HepG2 (cell line): ENCODE measurements around the gene DDHD1.

Source experiments
- ATF3 ChIP-seq: sonication (generic); formaldehyde crosslinking; IDR thresholded peaks from 2 replicates; pipeline ENCODE4 v1.4.0; 2020; ENCODE audit warnings: missing genetic modification reagents
- BCL3 ChIP-seq: sonication (generic); formaldehyde crosslinking; IDR thresholded peaks from 2 replicates; pipeline ENCODE4 v1.5.1; 2020; ENCODE audit warnings: mild to moderate bottlenecking, missing genetic modification reagents, moderate library complexity
- CTCF ChIP-seq: sonication (generic); formaldehyde crosslinking; IDR thresholded peaks from 2 replicates; pipeline ENCODE4 v1.5.0; 2020; ENCODE audit warnings: mild to moderate bottlenecking, missing genetic modification reagents, moderate library complexity
- EP300 ChIP-seq, 3 experiments: sonication (generic) in 1 of 3; formaldehyde crosslinking in 1 of 3; IDR thresholded peaks; 2 replicates each; pipeline versions ENCODE4 v1.5.1 to v1.6.1; 2011 to 2020; ENCODE audit warnings: low read depth in 2 of 3, low read length in 2 of 3, borderline replicate concordance in 1 of 3, improper control_type of control experiment in 1 of 3, mild to moderate bottlenecking in 1 of 3, missing genetic modification reagents in 1 of 3, moderate library complexity in 1 of 3
- FOXM1 ChIP-seq: sonication (generic); formaldehyde crosslinking; IDR thresholded peaks from 2 replicates; pipeline ENCODE4 v1.5.0; 2020; ENCODE audit warnings: missing genetic modification reagents
- HMGA1 ChIP-seq: sonication (generic); formaldehyde crosslinking; conservative IDR thresholded peaks from 2 replicates; pipeline ENCODE4 v1.4.0; 2020; ENCODE audit warnings: missing genetic modification reagents
- MAFF ChIP-seq: IDR thresholded peaks from 2 replicates; pipeline ENCODE4 v1.6.1; 2011; ENCODE audit warnings: low read depth, low read length, improper control_type of control experiment
- SUZ12 ChIP-seq: fragments of 150-350 bp; IDR thresholded peaks from 2 replicates; pipeline ENCODE4 v1.6.1; 2014; ENCODE audit warnings: low read depth, low read length
- TOE1 ChIP-seq: sonication (generic); formaldehyde crosslinking; IDR thresholded peaks from 2 replicates; pipeline ENCODE4 v1.4.0; 2020; ENCODE audit warnings: mild to moderate bottlenecking, missing genetic modification reagents
- ZNF232 ChIP-seq: sonication (generic); formaldehyde crosslinking; IDR thresholded peaks from 2 replicates; pipeline ENCODE4 v1.4.0; 2020; ENCODE audit warnings: missing genetic modification reagents, borderline replicate concordance
- ZNF431 ChIP-seq: sonication (generic); formaldehyde crosslinking; IDR thresholded peaks from 2 replicates; pipeline ENCODE4 v1.9.0; 2022; ENCODE audit warnings: missing genetic modification reagents, low read depth, mild to moderate bottlenecking, borderline replicate concordance
- ZNF644 ChIP-seq: IDR thresholded peaks from 2 replicates; pipeline ENCODE4 v1.6.1; 2016; ENCODE audit warnings: low read depth
- TF ChIP-seq, protein P1 (sequence below), 2 experiments: sonication (generic) in 1 of 2; formaldehyde crosslinking in 1 of 2; IDR thresholded peaks; 2 replicates each; pipeline versions ENCODE4 v1.5.1 to v1.6.1; 2011 to 2020; ENCODE audit warnings: borderline replicate concordance in 1 of 2, low read depth in 1 of 2, low read length in 1 of 2, mild to moderate bottlenecking in 1 of 2, missing genetic modification reagents in 1 of 2, moderate library complexity in 1 of 2
- TF ChIP-seq, protein P2 (sequence below): sonication (generic); formaldehyde crosslinking; IDR thresholded peaks from 2 replicates; pipeline ENCODE4 v1.5.0; 2020; ENCODE audit warnings: mild to moderate bottlenecking, low read depth, missing genetic modification reagents, borderline replicate concordance

DNA sequence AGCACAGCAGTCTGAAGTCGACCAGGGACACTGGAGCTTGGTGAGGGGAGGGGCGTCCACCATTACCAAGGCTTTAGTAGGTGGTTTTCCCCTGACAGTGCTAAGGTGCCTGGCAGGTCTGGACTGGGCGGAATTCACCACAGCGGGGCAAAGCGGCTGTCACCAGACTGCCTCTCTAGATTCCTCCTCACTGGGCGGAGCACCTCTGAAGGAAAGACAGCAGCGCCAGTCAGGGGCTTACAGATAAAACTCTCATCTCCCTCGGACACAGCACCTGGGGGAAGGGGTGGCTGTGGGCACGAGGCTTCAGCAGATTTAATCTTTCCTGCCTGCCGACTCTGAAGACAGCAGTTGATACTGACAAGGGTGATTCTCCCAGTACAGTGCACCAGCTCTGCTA, 39.1 kb downstream of the DDHD1 start:
- no peak for TF ChIP-seq BCL3 (CRISPR knock-in tag)
- TF ChIP-seq FOXM1 (CRISPR knock-in tag) = no peak
- TF ChIP-seq CTCF (CRISPR knock-in tag) = no peak
- no peak for TF ChIP-seq SUZ12
- TF ChIP-seq ZNF431 (CRISPR knock-in tag) = no peak
- TF ChIP-seq, protein P1, sequence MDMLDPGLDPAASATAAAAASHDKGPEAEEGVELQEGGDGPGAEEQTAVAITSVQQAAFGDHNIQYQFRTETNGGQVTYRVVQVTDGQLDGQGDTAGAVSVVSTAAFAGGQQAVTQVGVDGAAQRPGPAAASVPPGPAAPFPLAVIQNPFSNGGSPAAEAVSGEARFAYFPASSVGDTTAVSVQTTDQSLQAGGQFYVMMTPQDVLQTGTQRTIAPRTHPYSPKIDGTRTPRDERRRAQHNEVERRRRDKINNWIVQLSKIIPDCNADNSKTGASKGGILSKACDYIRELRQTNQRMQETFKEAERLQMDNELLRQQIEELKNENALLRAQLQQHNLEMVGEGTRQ (IDR thresholded peaks at IDR 0.05; ENCODE audit: low read depth, low read length) = no peak
- TF ChIP-seq, protein P1 (CRISPR knock-in tag; IDR thresholded peaks at IDR 0.05; ENCODE audit: borderline replicate concordance) = no peak
- no peak for TF ChIP-seq MAFF
- TF ChIP-seq EP300 (IDR thresholded peaks at IDR 0.05; ENCODE audit: low read depth in 2 of 2, low read length in 2 of 2) = no peak
- TF ChIP-seq EP300 (CRISPR knock-in tag; IDR thresholded peaks at IDR 0.05; ENCODE audit: borderline replicate concordance) = no peak
- no peak for TF ChIP-seq ZNF232 (CRISPR knock-in tag)
- TF ChIP-seq TOE1 (CRISPR knock-in tag) = no peak
- TF ChIP-seq ZNF644 (CRISPR knock-in tag) = no peak
- TF ChIP-seq, protein P2, sequence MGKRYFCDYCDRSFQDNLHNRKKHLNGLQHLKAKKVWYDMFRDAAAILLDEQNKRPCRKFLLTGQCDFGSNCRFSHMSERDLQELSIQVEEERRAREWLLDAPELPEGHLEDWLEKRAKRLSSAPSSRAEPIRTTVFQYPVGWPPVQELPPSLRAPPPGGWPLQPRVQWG (CRISPR knock-in tag) = no peak
- no peak for TF ChIP-seq HMGA1
- TF ChIP-seq ATF3 (CRISPR knock-in tag) = no peak
